GM12878 (cell line): ENCODE results near the gene PI4KA. TPM values are rescaled to one million over a fixed set of nuclear protein-coding genes. Genes with fewer than 3 reads are reported as not detected.

Source experiments
- ATAC-seq: fragments of 200-7000 bp; cut with Tn5 transposase; 3 replicates; pipeline ENCODE4 v1.9.1; 2020; ENCODE audit warnings: mild to moderate bottlenecking, moderate library complexity
- BruUV-seq: library from RNA; stranded (reverse); fragments of 400-500 nt; replicated peaks from 2 replicates; lab custom pipeline; 2021; lab: Mats Ljungman, UMichigan
- CTCF ChIA-PET: fragments of 300-600 bp; sonication (Branson Sonifier 250); formaldehyde crosslinking; extraction: SDS; loops from one replicate; lab custom pipeline; 2021; ENCODE audit warnings: inconsistent platforms; lab: Yijun Ruan, JAX
- POLR2A ChIA-PET: fragments of 350-600 bp; formaldehyde crosslinking; extraction: SDS; loops from one replicate; lab custom pipeline; 2021; ENCODE audit warnings: inconsistent platforms; lab: Charles Lee
- RAD21 ChIA-PET: fragments of 300-600 bp; sonication (Branson Sonifier 250); formaldehyde crosslinking; loops from one replicate; lab custom pipeline; 2023; ENCODE audit warnings: antibody characterized with exemption; ENCODE audit not compliant: unreplicated experiment; lab: Charles Lee
- SMC1A ChIA-PET: fragments of 300-600 bp; sonication (Branson Sonifier 250); formaldehyde crosslinking; loops from one replicate; lab custom pipeline; 2023; ENCODE audit not compliant: unreplicated experiment, uncharacterized antibody; lab: Charles Lee
- DNase-seq: peaks from one replicate; pipeline ENCODE4 v3.0.0-alpha.2; 2011; ENCODE audit warnings: low read depth, low spot score
- FAIRE-seq: peaks from 3 replicates; lab custom pipeline; 2011; peaks lifted over from hg19 to GRCh38; lab: Jason Lieb, UNC
- H2AFZ ChIP-seq: 2 replicates; pipeline ENCODE4 v1.6.0; 2011; ENCODE audit warnings: low read depth, low read length, control low read depth; ENCODE audit not compliant: control insufficient read depth
- H3K27ac ChIP-seq: 2 replicates; pipeline ENCODE4 v1.5.1; 2011; ENCODE audit warnings: control low read depth; ENCODE audit not compliant: control insufficient read depth, insufficient read depth
- H3K27me3 ChIP-seq, 2 experiments: replicated peaks in 1 of 2; 2 replicates each; pipeline versions ENCODE4 v1.6.0 to v1.6.1; 2011; ENCODE audit warnings: low read length in 1 of 2; ENCODE audit not compliant: control insufficient read depth in 2 of 2, insufficient read depth in 2 of 2
- H3K36me3 ChIP-seq, 2 experiments: 2 replicates each; pipeline ENCODE4 v1.5.1; 2011; ENCODE audit warnings: low read length in 1 of 2; ENCODE audit not compliant: control insufficient read depth in 2 of 2, insufficient read depth in 2 of 2
- H3K4me1 ChIP-seq: 2 replicates; pipeline ENCODE4 v1.6.1; 2011; ENCODE audit warnings: mild to moderate bottlenecking, low read length, moderate library complexity, mixed read lengths; ENCODE audit not compliant: control insufficient read depth, insufficient read depth
- H3K4me2 ChIP-seq: 2 replicates; pipeline ENCODE4 v1.6.0; 2011; ENCODE audit warnings: control low read depth; ENCODE audit not compliant: control insufficient read depth, insufficient read depth
- H3K4me3 ChIP-seq: fragments of 200-600 bp; sonication (generic); 2 replicates; pipeline ENCODE4 v1.5.1; 2016
- H3K79me2 ChIP-seq: 2 replicates; pipeline ENCODE4 v1.6.0; 2011; ENCODE audit warnings: low read length; ENCODE audit not compliant: control insufficient read depth, insufficient read depth
- H3K9ac ChIP-seq: 2 replicates; pipeline ENCODE4 v1.8.0; 2011; ENCODE audit warnings: low read length, control low read depth, mixed read lengths; ENCODE audit not compliant: control insufficient read depth, insufficient read depth
- H3K9me3 ChIP-seq: replicated peaks from 3 replicates; pipeline ENCODE4 v1.5.1; 2011; ENCODE audit warnings: mild to moderate bottlenecking, low read length; ENCODE audit not compliant: control insufficient read depth, insufficient read depth
- H4K20me1 ChIP-seq: 2 replicates; pipeline ENCODE4 v1.6.0; 2011; ENCODE audit not compliant: control insufficient read depth, insufficient read depth
- CEBPB ChIP-seq, 2 experiments: fragments of 150-350 bp in 1 of 2; IDR thresholded peaks; 2 replicates each; pipeline ENCODE4 v1.6.1; 2012 to 2014; ENCODE audit warnings: low read depth in 2 of 2, low read length in 2 of 2, borderline replicate concordance in 1 of 2, inconsistent platforms in 1 of 2
- CHD2 ChIP-seq: IDR thresholded peaks from 2 replicates; pipeline ENCODE4 v1.6.1; 2011; ENCODE audit warnings: low read depth, low read length, improper control_type of control experiment, borderline replicate concordance
- HDAC6 ChIP-seq: fragments of 200-600 bp; sonication (generic); IDR thresholded peaks from one replicate; pipeline ENCODE4 v1.8.0; 2017; ENCODE audit warnings: antibody characterized with exemption; ENCODE audit not compliant: unreplicated experiment
- JUNB ChIP-seq: IDR thresholded peaks from 2 replicates; pipeline ENCODE4 v1.6.1; 2016; ENCODE audit warnings: antibody characterized with exemption, mild to moderate bottlenecking
- PKNOX1 ChIP-seq: fragments of 450-650 bp; IDR thresholded peaks from 2 replicates; pipeline ENCODE4 v1.6.1; 2016; ENCODE audit warnings: mild to moderate bottlenecking
- POLR2A ChIP-seq: IDR thresholded peaks from 2 replicates; pipeline ENCODE4 v1.6.1; 2011; ENCODE audit warnings: low read depth, mild to moderate bottlenecking, low read length
- POLR2AphosphoS5 ChIP-seq: IDR thresholded peaks from 2 replicates; pipeline ENCODE4 v1.6.1; 2011; ENCODE audit warnings: mild to moderate bottlenecking, low read length, inconsistent platforms
- RBBP5 ChIP-seq: fragments of 200-600 bp; sonication (generic); conservative IDR thresholded peaks from 2 replicates; pipeline ENCODE4 v1.6.1; 2016
- REST ChIP-seq: IDR thresholded peaks from 2 replicates; pipeline ENCODE4 v1.6.1; 2012; ENCODE audit warnings: mild to moderate bottlenecking, low read depth, low read length
- STAT3 ChIP-seq: IDR thresholded peaks from 2 replicates; pipeline ENCODE4 v1.6.1; 2011; ENCODE audit warnings: low read depth, low read length, improper control_type of control experiment
- YY1 ChIP-seq: IDR thresholded peaks from 2 replicates; pipeline ENCODE4 v1.6.1; 2011; ENCODE audit warnings: low read depth, mild to moderate bottlenecking, low read length
- ZBTB4 ChIP-seq: fragments of 450-650 bp; formaldehyde crosslinking; IDR thresholded peaks from 2 replicates; pipeline ENCODE4 v1.4.0; 2022; ENCODE audit warnings: mild to moderate bottlenecking, moderate library complexity
- ZBTB40 ChIP-seq: fragments of 450-650 bp; IDR thresholded peaks from 2 replicates; pipeline ENCODE4 v1.6.1; 2016; ENCODE audit warnings: mild to moderate bottlenecking, moderate library complexity, borderline replicate concordance
- WGBS: methylation state at CpG from one replicate; pipeline ENCODE4 v1.1.6; 2016; ENCODE audit warnings: low lambda C conversion rate; ENCODE audit not compliant: insufficient replicate concordance, insufficient coverage; ENCODE audit errors: missing lambda C conversion rate; 5-methylcytosine and 5-hydroxymethylcytosine counted together
- in situ Hi-C: fragments of 300-500 bp; cut with MboI; formaldehyde crosslinking; loops from 9 replicates; pipeline ENCODE4 v1.14.3; 2018; ENCODE audit warnings: mixed read lengths
- intact Hi-C: fragments of 100-400 bp; cut with micrococcal nuclease; formaldehyde crosslinking; loops from one replicate; pipeline ENCODE4 v1.14.2; 2022; ENCODE audit not compliant: unreplicated experiment
- polyA plus RNA-seq, 11 experiments: library from polyadenylated mRNA; depleted of rRNA in 4 of 11; unstranded in 6 of 11; stranded (reverse) in 5 of 11; fragments of >200 nt; fragmentation: Nextera tagmentation in 4 of 11; fragmentation: Illumina TruSeq in 1 of 11; extraction: Ambion mirVana in 4 of 11; extraction: Trizol in 1 of 11; gene quantifications; 1 replicate in 1 of 11; 2 replicates in 10 of 11; pipeline versions ENCODE4 v1.2.1 to v1.2.3, GENCODE V29; 2011 to 2016; ENCODE audit warnings: inconsistent platforms in 2 of 11, missing spikeins in 2 of 11, low read depth in 1 of 11
- total RNA-seq, 4 experiments: library from RNA; depleted of rRNA in 3 of 4; stranded (reverse); fragments of >200 nt in 3 of 4; fragmentation: Illumina TruSeq in 1 of 4; extraction: Trizol in 1 of 4; gene quantifications; 2 replicates each; pipeline versions ENCODE4 v1.2.1 to v1.2.3, GENCODE V29; 2013 to 2021

Gene PI4KA
- total and polyA plus RNA-seq, 10 of the 15 experiments (the other 5 are each of a cell fraction or from before 2014, with no cell fraction given) = 4.2 to 78.4 (median 42.1) TPM

GRCh38 chr22:20799449-20799848 is 59.2 kb downstream of the PI4KA start:
- ChIA-PET POLR2A (no interaction called here), RAD21 (interaction anchor here (0.9 kb wide), 1 partner anchor 15 kb away, joined by 3 read pairs; no protein-coding TSS in a partner anchor), CTCF (no interaction called here), SMC1A (no interaction called here)
- 94% methylated on average over 8 of the region's 8 CpGs for WGBS
- ATAC-seq = no peak
- Histone ChIP-seq H3K27me3 (no peaks in the 10 kb centered on the region), H3K79me2 (no peaks in the 10 kb centered on the region), H3K9me3 (no peaks in the 10 kb centered on the region), H3K36me3 (peaks cover 9 to 25% of the 10 kb centered on the region in 2 experiments; a peak in 3 of 4 replicates), H3K4me3 (no peak overlapping the region), H4K20me1 (no peaks in the 10 kb centered on the region), H3K4me2 (no peak overlapping the region), H3K9ac (no peak overlapping the region), H2AFZ (no peak overlapping the region), H3K4me1 (no peaks in the 10 kb centered on the region), H3K27ac (no peak overlapping the region)
- no peak for FAIRE-seq
- intact Hi-C loops (no loop called here), in situ Hi-C loops (no loop called here)
- BruUV-seq = no TSS peak
- DNase-seq = no peak
- TF ChIP-seq STAT3 = no peak
- no peak for TF ChIP-seq HDAC6
- no peak for TF ChIP-seq CEBPB (IDR thresholded peaks at IDR 0.05; ENCODE audit: borderline replicate concordance in 1 of 2, low read depth in 2 of 2, low read length in 2 of 2)
- no peak for TF ChIP-seq ZBTB4 (CRISPR knock-in tag)
- no peak for TF ChIP-seq RBBP5
- no peak for TF ChIP-seq YY1
- no peak for TF ChIP-seq PKNOX1
- TF ChIP-seq CHD2 = no peak
- TF ChIP-seq POLR2AphosphoS5 = no peak
- TF ChIP-seq POLR2A = no peak
- TF ChIP-seq ZBTB40 = no peak
- no peak for TF ChIP-seq JUNB
- no peak for TF ChIP-seq REST
